Fibroblast of lung (primary cell): Measurements from ENCODE around the gene UBXN6.

Source experiments
- CTCF ChIP-seq, 2 donors: IDR thresholded peaks in 1 of 2; conservative IDR thresholded peaks in 1 of 2; 1 replicate in 1 of 2; 2 replicates in 1 of 2; pipeline ENCODE4 v1.5.1; 2011 to 2012; ENCODE audit warnings: low read length in 2 of 2, control low read depth in 1 of 2, inconsistent platforms in 1 of 2, low read depth in 1 of 2, mild to moderate bottlenecking in 1 of 2
- EZH2 ChIP-seq: IDR thresholded peaks from 2 replicates; pipeline ENCODE4 v1.5.1; 2012; ENCODE audit warnings: low read length, control low read depth, mild to moderate bottlenecking; ENCODE audit errors: missing control alignments

- TF ChIP-seq CTCF (conservative IDR thresholded peaks at IDR 0.05 in 1 of 2, IDR thresholded peaks at IDR 0.05 in 1 of 2; ENCODE audit: low read depth in 1 of 2, low read length in 2 of 2), result no peak
- no peak for TF ChIP-seq EZH2
Measured at GRCh38 chr19:4471403-4472173, 14.0 kb upstream of the UBXN6 start.
